HUES6 (cell line): Measurements from ENCODE around the gene SNF8.

Experiments
- H3K27ac ChIP-seq: 2 replicates; pipeline ENCODE4 v1.7.0; 2013; ENCODE audit warnings: low read depth, mild to moderate bottlenecking, low read length, inconsistent platforms
- H3K27me3 ChIP-seq: 2 replicates; pipeline ENCODE4 v1.6.1; 2013; ENCODE audit warnings: low read length; ENCODE audit not compliant: control insufficient read depth, insufficient read depth
- H3K36me3 ChIP-seq: 2 replicates; pipeline ENCODE4 v1.6.1; 2013; ENCODE audit warnings: low read length; ENCODE audit not compliant: control insufficient read depth, insufficient read depth
- H3K4me1 ChIP-seq: 2 replicates; pipeline ENCODE4 v1.6.1; 2013; ENCODE audit warnings: low read length; ENCODE audit not compliant: control insufficient read depth, insufficient read depth
- H3K4me3 ChIP-seq: 2 replicates; pipeline ENCODE4 v1.5.1; 2013; ENCODE audit warnings: low read depth, low read length
- H3K9ac ChIP-seq: one replicate; pipeline ENCODE4 v1.6.1; 2013; ENCODE audit warnings: mild to moderate bottlenecking, low read length
- H3K9me3 ChIP-seq: 2 replicates; pipeline ENCODE4 v1.6.1; 2013; ENCODE audit warnings: low read depth, low read length; ENCODE audit not compliant: control insufficient read depth, insufficient read depth

SNF8 gene

GRCh38 chr17:48883171-48883570 lies 61.5 kb downstream of the SNF8 start:
- no peak overlapping the region for H3K27ac ChIP-seq
- no peak overlapping the region for H3K4me3 ChIP-seq
- H3K9ac ChIP-seq = no peak overlapping the region
- H3K36me3 ChIP-seq = no peaks in the 10 kb centered on the region
- no peaks in the 10 kb centered on the region for H3K9me3 ChIP-seq
- peaks cover 6% of the 10 kb centered on the region; the same call in 1 of the 2 replicates for H3K4me1 ChIP-seq
- no peaks in the 10 kb centered on the region for H3K27me3 ChIP-seq

GRCh38 chr17:48882272-48882671 lies 62.4 kb downstream of the SNF8 start:
- no peak overlapping the region for H3K4me3 ChIP-seq

More at GRCh38 chr17:48882272-48882671, 62.4 kb downstream of the SNF8 start:
- H3K4me1 ChIP-seq = peaks cover 8% of the 10 kb centered on the region
- H3K9ac ChIP-seq = no peak overlapping the region
- no peaks in the 10 kb centered on the region for H3K36me3 ChIP-seq
- no peaks in the 10 kb centered on the region for H3K9me3 ChIP-seq
- no peak overlapping the region for H3K27ac ChIP-seq
- no peaks in the 10 kb centered on the region for H3K27me3 ChIP-seq
